Stomach (tissue), 9 donors: ENCODE data around the gene PCDH17. TPM values are rescaled to one million over a fixed set of nuclear protein-coding genes. Genes with fewer than 3 reads are reported as not detected.

Source experiments
- DNase-seq, 2 donors: peaks; one replicate each; pipeline versions ENCODE4 v3.0.0 to v3.0.0-alpha.2; 2013 to 2019
- H3K27ac ChIP-seq, 5 donors: fragments of 200-600 bp in 4 of 5; sonication (generic) in 4 of 5; one replicate each; pipeline ENCODE4 v1.5.1; 2013 to 2019; ENCODE audit warnings: mild to moderate bottlenecking in 1 of 5, moderate library complexity in 1 of 5
- H3K27me3 ChIP-seq, 3 donors: fragments of 200-600 bp; sonication (generic); one replicate each; pipeline ENCODE4 v1.5.1; 2017 to 2019; ENCODE audit warnings: mixed run types in 1 of 3
- H3K36me3 ChIP-seq, 4 donors: fragments of 200-600 bp; sonication (generic); 1 replicate in 3 of 4; 2 replicates in 1 of 4; pipeline ENCODE4 v1.5.1; 2016 to 2019
- H3K4me1 ChIP-seq, 4 donors: fragments of 200-600 bp; sonication (generic); one replicate each; pipeline ENCODE4 v1.5.1; 2016 to 2019
- H3K4me3 ChIP-seq, 4 donors: fragments of 200-600 bp; sonication (generic) in 3 of 4; one replicate each; pipeline ENCODE4 v1.5.1; 2016 to 2019; ENCODE audit warnings: mild to moderate bottlenecking in 1 of 4
- H3K9me3 ChIP-seq, 4 donors: fragments of 200-600 bp; sonication (generic); one replicate each; pipeline ENCODE4 v1.5.1; 2016 to 2019
- EP300 ChIP-seq: sonication (generic); formaldehyde crosslinking; IDR thresholded peaks from one replicate; pipeline ENCODE4 v1.6.1; 2017; ENCODE audit warnings: antibody characterized with exemption
- POLR2A ChIP-seq, 4 donors: fragments of 450-650 bp; IDR thresholded peaks; one replicate each; pipeline ENCODE4 v1.6.1; 2016; ENCODE audit warnings: antibody characterized with exemption in 4 of 4, control low read depth in 2 of 4, mild to moderate bottlenecking in 1 of 4, moderate library complexity in 1 of 4
- POLR2AphosphoS5 ChIP-seq, 3 donors: sonication (generic); formaldehyde crosslinking; IDR thresholded peaks; one replicate each; pipeline ENCODE4 v1.6.1; 2016; ENCODE audit warnings: antibody characterized with exemption in 3 of 3
- WGBS, 5 donors: extraction: QIAGEN DNeasy Blood & Tissue Kit in 3 of 5; methylation state at CpG; one replicate each; pipeline versions ENCODE4 v1.1.5 to v1.1.7; 2013 to 2018; 5-methylcytosine and 5-hydroxymethylcytosine counted together
- intact Hi-C: fragments of 100-400 bp; cut with DNase I; formaldehyde crosslinking; loops from one replicate; pipeline ENCODE4 v1.15.1; 2023; ENCODE audit warnings: low total_unique reads
- polyA plus RNA-seq, 3 donors: library from polyadenylated mRNA; stranded (reverse); fragments of 200-250 nt; gene quantifications; one replicate each; pipeline ENCODE4 v1.2.3, GENCODE V29; 2013
- total RNA-seq, 5 donors: library from RNA; depleted of rRNA; stranded (reverse); fragments of >200 nt; gene quantifications; one replicate each; pipeline versions ENCODE4 v1.1.0 to v1.2.3, GENCODE V29; 2014 to 2016
- TF ChIP-seq, protein P1 (sequence below), 7 experiments: fragments of 450-650 bp in 4 of 7; fragments of 200-600 bp in 3 of 7; sonication (generic) in 3 of 7; IDR thresholded peaks; one replicate each; pipeline ENCODE4 v1.5.1; 2016 to 2019; ENCODE audit warnings: antibody characterized with exemption in 7 of 7, control low read depth in 2 of 7, mild to moderate bottlenecking in 1 of 7
- donor health status: healthy with polysubstance abuse.
- donor health status: Bipolar disorder and iron deficiency.
- donor health status: healthy.

Gene PCDH17
- total and polyA plus RNA-seq, 8 donors: 0.35 to 14.0 (median 2.8) TPM

DNA sequence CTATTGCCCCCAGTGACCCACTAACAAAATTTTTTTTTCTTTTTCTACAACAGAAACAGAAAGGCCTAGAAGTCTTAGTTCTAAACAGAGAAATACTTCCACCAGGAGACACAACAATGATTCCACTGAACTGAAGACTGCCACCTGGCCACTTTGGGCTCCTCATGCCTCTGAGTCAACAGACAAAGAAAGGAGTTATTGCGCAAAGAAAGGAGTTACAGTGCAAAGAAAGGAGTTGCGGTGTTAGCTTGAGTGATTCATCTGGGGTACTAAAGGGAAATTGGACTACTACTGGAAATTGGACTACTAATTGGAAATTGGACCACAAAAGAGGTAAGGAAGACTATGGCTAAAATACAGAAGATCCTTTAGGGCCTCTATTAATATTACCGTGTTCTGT is 116.6 kb downstream of the PCDH17 start:
- WGBS, 5 donors: 79 to 98% (median 94%) methylated on average over 3 of the region's 3 CpGs
- no peak for DNase-seq
- no peak overlapping the region for H3K4me3 ChIP-seq
- TF ChIP-seq POLR2A (IDR thresholded peaks at IDR 0.05): no peak
- TF ChIP-seq EP300: no peak
- TF ChIP-seq POLR2AphosphoS5 (IDR thresholded peaks at IDR 0.05): no peak
- TF ChIP-seq, protein P1, sequence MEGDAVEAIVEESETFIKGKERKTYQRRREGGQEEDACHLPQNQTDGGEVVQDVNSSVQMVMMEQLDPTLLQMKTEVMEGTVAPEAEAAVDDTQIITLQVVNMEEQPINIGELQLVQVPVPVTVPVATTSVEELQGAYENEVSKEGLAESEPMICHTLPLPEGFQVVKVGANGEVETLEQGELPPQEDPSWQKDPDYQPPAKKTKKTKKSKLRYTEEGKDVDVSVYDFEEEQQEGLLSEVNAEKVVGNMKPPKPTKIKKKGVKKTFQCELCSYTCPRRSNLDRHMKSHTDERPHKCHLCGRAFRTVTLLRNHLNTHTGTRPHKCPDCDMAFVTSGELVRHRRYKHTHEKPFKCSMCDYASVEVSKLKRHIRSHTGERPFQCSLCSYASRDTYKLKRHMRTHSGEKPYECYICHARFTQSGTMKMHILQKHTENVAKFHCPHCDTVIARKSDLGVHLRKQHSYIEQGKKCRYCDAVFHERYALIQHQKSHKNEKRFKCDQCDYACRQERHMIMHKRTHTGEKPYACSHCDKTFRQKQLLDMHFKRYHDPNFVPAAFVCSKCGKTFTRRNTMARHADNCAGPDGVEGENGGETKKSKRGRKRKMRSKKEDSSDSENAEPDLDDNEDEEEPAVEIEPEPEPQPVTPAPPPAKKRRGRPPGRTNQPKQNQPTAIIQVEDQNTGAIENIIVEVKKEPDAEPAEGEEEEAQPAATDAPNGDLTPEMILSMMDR (IDR thresholded peaks at IDR 0.05): no peak
- no peaks in the 10 kb centered on the region for H3K36me3 ChIP-seq
- H3K27ac ChIP-seq: no peak overlapping the region
- no peaks in the 10 kb centered on the region for H3K4me1 ChIP-seq
- no peaks in the 10 kb centered on the region for H3K27me3 ChIP-seq
- peaks cover 0 to 4% (median 0%) of the 10 kb centered on the region in 4 donors for H3K9me3 ChIP-seq
- intact Hi-C loops: no loop called here

DNA sequence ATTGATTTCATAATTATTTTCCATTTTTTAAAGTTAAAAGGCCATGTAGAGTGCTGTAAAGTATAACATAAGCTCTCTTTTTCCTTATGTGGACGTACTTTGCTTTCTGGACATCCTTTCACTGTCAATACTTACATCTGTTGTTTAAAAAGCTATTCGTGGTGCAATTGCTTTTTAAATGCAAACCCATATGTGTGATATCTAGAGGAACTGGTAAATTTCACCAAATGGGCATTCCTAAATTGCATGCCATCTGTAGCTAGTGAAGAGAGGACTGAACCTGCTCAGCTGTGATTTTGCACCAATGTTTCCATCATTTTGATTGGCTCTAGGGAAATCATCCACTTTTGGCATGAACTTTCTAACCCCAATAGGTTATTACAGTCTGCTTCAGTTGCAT is 129.4 kb downstream of the PCDH17 start:
- Histone ChIP-seq H3K27ac (no peak overlapping the region), H3K4me3 (no peak overlapping the region), H3K4me1 (no peaks in the 10 kb centered on the region), H3K9me3 (no peaks in the 10 kb centered on the region), H3K27me3 (no peaks in the 10 kb centered on the region), H3K36me3 (no peaks in the 10 kb centered on the region)
- 54 to 73% (median 60%) methylated on average over 2 of the region's 2 CpGs for WGBS, 5 donors
- no peak for DNase-seq
- TF ChIP-seq, protein P1 (IDR thresholded peaks at IDR 0.05): no peak
- TF ChIP-seq POLR2AphosphoS5 (IDR thresholded peaks at IDR 0.05) (no peak), EP300 (no peak), POLR2A (IDR thresholded peaks at IDR 0.05) (no peak)
- intact Hi-C loops: no loop called here

DNA sequence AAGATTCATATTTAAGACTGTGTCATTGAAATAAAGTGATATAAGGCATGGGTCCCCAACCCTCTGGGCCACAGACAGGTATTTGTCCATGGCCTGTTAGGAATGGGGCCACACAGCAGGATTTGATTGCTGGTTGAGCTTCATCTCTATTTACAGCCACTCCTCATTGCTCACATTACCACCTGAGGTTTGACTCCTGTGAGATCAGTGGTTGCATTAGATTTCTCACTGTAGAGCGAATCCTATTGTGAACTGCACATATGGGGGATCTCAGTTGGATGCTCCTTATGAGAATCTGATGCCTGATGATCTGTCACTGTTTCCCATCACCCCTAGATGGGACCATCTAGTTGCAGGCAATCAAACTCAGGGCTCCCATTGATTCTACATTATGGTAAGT is 132.1 kb downstream of the PCDH17 start:
- no peak for TF ChIP-seq POLR2AphosphoS5 (IDR thresholded peaks at IDR 0.05)
- TF ChIP-seq, protein P1 (IDR thresholded peaks at IDR 0.05): no peak
- TF ChIP-seq EP300: no peak
- no peak for TF ChIP-seq POLR2A (IDR thresholded peaks at IDR 0.05)
- 71 to 84% (median 79%) methylated on average over 1 of the region's 1 CpG for WGBS, 5 donors
- H3K27me3 ChIP-seq: no peaks in the 10 kb centered on the region
- no peaks in the 10 kb centered on the region for H3K4me1 ChIP-seq
- intact Hi-C loops: no loop called here
- no peaks in the 10 kb centered on the region for H3K36me3 ChIP-seq
- DNase-seq: no peak
- H3K27ac ChIP-seq: no peak overlapping the region
- H3K4me3 ChIP-seq: no peak overlapping the region
- H3K9me3 ChIP-seq: no peaks in the 10 kb centered on the region
